T-cell (primary cell): Measurements from ENCODE around the gene KAT8. TPM values are rescaled to one million over a fixed set of nuclear protein-coding genes. Genes with fewer than 3 reads are reported as not detected.

ENCODE experiments used
- ATAC-seq, 4 experiments: fragments of 200-7000 bp in 3 of 4; fragments of 150-1000 bp in 1 of 4; cut with Tn5 transposase; replicated peaks in 1 of 4; 1 replicate in 3 of 4; 2 replicates in 1 of 4; pipeline ENCODE4 v1.10.0; 2021; ENCODE audit warnings: moderate library complexity in 3 of 4, mild to moderate bottlenecking in 2 of 4, moderate number of reproducible peaks in 1 of 4
- CTCF ChIA-PET, 2 donors: fragments of 300-600 bp; sonication (Branson Sonifier 250); formaldehyde crosslinking; loops; one replicate each; lab custom pipeline; 2022; ENCODE audit warnings: antibody characterized with exemption in 2 of 2; lab: Charles Lee
- POLR2A ChIA-PET, 2 donors: fragments of 300-600 bp; sonication (Branson Sonifier 250); formaldehyde crosslinking; loops; one replicate each; lab custom pipeline; 2022; ENCODE audit warnings: antibody characterized with exemption in 2 of 2; lab: Charles Lee
- DNase-seq, 35 experiments: peaks; one replicate each; pipeline versions ENCODE4 v3.0.0 to v3.0.0-alpha.2; 2013 to 2023
- H3K27ac ChIP-seq: one replicate; pipeline ENCODE4 v1.5.1; 2013; ENCODE audit warnings: low read length
- H3K27me3 ChIP-seq, 2 experiments: replicated peaks in 1 of 2; 1 replicate in 1 of 2; 2 replicates in 1 of 2; pipeline versions ENCODE4 v1.6.1 to v1.7.0; 2013; ENCODE audit warnings: low read length in 1 of 2, mixed read lengths in 1 of 2; ENCODE audit not compliant: control insufficient read depth in 2 of 2, insufficient read depth in 2 of 2; ENCODE audit errors: extremely low read depth in 1 of 2
- H3K36me3 ChIP-seq, 2 donors: 1 replicate in 1 of 2; 2 replicates in 1 of 2; pipeline versions ENCODE4 v1.6.1 to v1.7.0; 2013; ENCODE audit warnings: low read length in 1 of 2; ENCODE audit not compliant: control insufficient read depth in 2 of 2, insufficient read depth in 1 of 2; ENCODE audit errors: extremely low read depth in 1 of 2
- H3K4me1 ChIP-seq, 2 experiments: 1 replicate in 1 of 2; 2 replicates in 1 of 2; pipeline versions ENCODE4 v1.6.1 to v1.7.0; 2013; ENCODE audit warnings: low read length in 2 of 2, mixed read lengths in 1 of 2; ENCODE audit not compliant: insufficient read depth in 2 of 2, control insufficient read depth in 1 of 2; ENCODE audit errors: extremely low read depth in 1 of 2
- H3K4me3 ChIP-seq, 2 donors: 1 replicate in 1 of 2; 2 replicates in 1 of 2; pipeline versions ENCODE4 v1.5.1 to v1.7.0; 2013; ENCODE audit warnings: mild to moderate bottlenecking in 2 of 2, low read length in 1 of 2, moderate library complexity in 1 of 2; ENCODE audit not compliant: control insufficient read depth in 1 of 2; ENCODE audit errors: extremely low read depth in 1 of 2
- H3K9me3 ChIP-seq: 2 replicates; pipeline ENCODE4 v1.7.0; 2013
- H3K27ac Mint-ChIP-seq, 2 donors: one replicate each; pipeline ENCODE4 v1.8.0; 2020 to 2021; ENCODE audit warnings: mild to moderate bottlenecking in 2 of 2, mixed read lengths in 2 of 2
- H3K27me3 Mint-ChIP-seq, 2 donors: one replicate each; pipeline ENCODE4 v1.8.0; 2021 to 2022; ENCODE audit warnings: mixed read lengths in 2 of 2
- H3K36me3 Mint-ChIP-seq: one replicate; pipeline ENCODE4 v1.8.0; 2021; ENCODE audit warnings: mixed read lengths
- H3K4me1 Mint-ChIP-seq, 3 donors: one replicate each; pipeline ENCODE4 v1.8.0; 2020 to 2022; ENCODE audit warnings: mixed read lengths in 3 of 3, mild to moderate bottlenecking in 1 of 3
- H3K4me3 Mint-ChIP-seq, 3 donors: one replicate each; pipeline ENCODE4 v1.8.0; 2020 to 2022; ENCODE audit warnings: mild to moderate bottlenecking in 3 of 3, mixed read lengths in 3 of 3, moderate library complexity in 3 of 3
- H3K9me3 Mint-ChIP-seq, 3 donors: one replicate each; pipeline ENCODE4 v1.8.0; 2020 to 2022; ENCODE audit warnings: mixed read lengths in 3 of 3
- WGBS: methylation state at CpG from one replicate; pipeline ENCODE4 v1.1.5; 2013; ENCODE audit warnings: missing lambda C conversion rate; ENCODE audit not compliant: insufficient coverage; 5-methylcytosine and 5-hydroxymethylcytosine counted together
- total RNA-seq, 35 experiments: library from RNA in 6 of 35; stranded (reverse) in 6 of 35; fragments of 120-200 nt in 1 of 35; gene quantifications; one replicate each; pipeline versions ENCODE4 v1.2.1 to v1.2.4 and lab custom pipeline; 2013 to 2026

The KAT8 gene
- total RNA-seq, 5 donors from 2014 or later (not counting 1 experiment from before 2014, with no cell fraction given), result 92.3 to 122 (median 102) TPM

GRCh38 chr16:31179747-31180459 is 62.4 kb downstream of the KAT8 start, which contains the start of gene FUS:
Gene FUS (plus strand): TSS chr16:31180139. CDS start chr16:31180215, 76 bp downstream.
- Histone ChIP-seq H3K27ac (peak within 1 kb of the TSS; percentile 89), H3K27me3 (no peaks in the 10 kb centered on the region), H3K4me3 (peak within 1 kb of the TSS; percentile 90 to 92), H3K9me3 (no peaks in the 10 kb centered on the region), H3K36me3 (peaks cover 6 to 30% of the 10 kb centered on the region in 2 donors), H3K4me1 (peaks cover 48 to 70% of the 10 kb centered on the region in 2 experiments)
- ChIA-PET CTCF (interaction anchor here (1.0 to 1.2 kb wide), 3 partner anchors 20 to 38 kb away, joined by 3 to 4 read pairs (median 4); no protein-coding TSS in a partner anchor), POLR2A (interaction anchor here (0.5 to 2.1 kb wide), 8 partner anchors 10 to 62 kb away, joined by 3 to 16 read pairs (median 6); partner anchors contain the start of genes KAT8 (in 1 of the 2) and PYCARD (in 1 of the 2))
- Mint-ChIP-seq H3K27ac (peak within 1 kb of the TSS; percentile 99), H3K4me1 (peaks cover 58 to 70% (median 65%) of the 10 kb centered on the region in 3 donors), H3K9me3 (no peaks in the 10 kb centered on the region), H3K4me3 (peak within 1 kb of the TSS; percentile 97 to 98 (median 98)), H3K27me3 (peaks cover 0 to 2% of the 10 kb centered on the region in 2 donors), H3K36me3 (peaks cover 33% of the 10 kb centered on the region)
- WGBS, result under 1% methylated on average over 60 of the region's 69 CpGs
- peak; percentile 64 to 79 (median 69) for ATAC-seq
- peak; percentile 78 to 98 (median 89) for DNase-seq

Other genes starting within 250 kb of the KAT8 start
- 10 to 100 TPM; 21.0 to 31.9 (median 26.9) TPM for gene BCL7C, start 223.6 kb upstream of the KAT8 start, total RNA-seq
- gene CTF1, start 221.1 kb upstream of the KAT8 start, total RNA-seq, result under 1 TPM in 3 of 5 donors, not detected in 2; 0.38 to 0.47 (median 0.39) TPM
- 10 to 100 TPM; 11.5 to 22.0 (median 18.1) TPM for gene FBXL19, start 194.1 kb upstream of the KAT8 start, total RNA-seq
- 10 to 100 TPM in 3 of 5 donors, 1 to 10 TPM in 2; 6.6 to 22.3 (median 20.8) TPM for gene ORAI3, start 168.6 kb upstream of the KAT8 start, total RNA-seq
- 10 to 100 TPM; 34.6 to 43.6 (median 38.2) TPM for gene SETD1A, start 159.9 kb upstream of the KAT8 start, total RNA-seq
- 1 to 10 TPM in 3 of 5 donors, under 1 TPM in 2; 0.33 to 3.5 (median 1.3) TPM for gene HSD3B7, start 132.5 kb upstream of the KAT8 start, total RNA-seq
- 1 to 10 TPM; 2.3 to 3.9 (median 3.4) TPM for gene STX1B, start 107.0 kb upstream of the KAT8 start, total RNA-seq
- 100 to 1,000 TPM in 2 of 5 donors, 10 to 100 TPM in 3; 73.9 to 110 (median 94.6) TPM for gene STX4, start 84.1 kb upstream of the KAT8 start, total RNA-seq
- gene ZNF668, start 43.4 kb upstream of the KAT8 start, total RNA-seq, result 10 to 100 TPM; 12.3 to 14.4 (median 14.3) TPM
- 10 to 100 TPM; 21.1 to 47.7 (median 44.1) TPM for gene ZNF646, start 43.2 kb upstream of the KAT8 start, total RNA-seq
- gene PRSS53, start 28.7 kb upstream of the KAT8 start, total RNA-seq, result 10 to 100 TPM in 3 of 5 donors, 1 to 10 TPM in 2; 4.5 to 15.3 (median 13.1) TPM
- gene VKORC1, start 22.9 kb upstream of the KAT8 start, total RNA-seq, result 10 to 100 TPM; 31.8 to 66.4 (median 56.9) TPM
- gene BCKDK, start 9.3 kb upstream of the KAT8 start, total RNA-seq, result 10 to 100 TPM in 3 of 5 donors, 1 to 10 TPM in 2; 7.6 to 21.3 (median 19.3) TPM
- 1 to 10 TPM in 1 of 5 donors, under 1 TPM in 2, not detected in 2; 0.43 to 1.1 (median 0.55) TPM for gene PRSS8, start 18.1 kb downstream of the KAT8 start, total RNA-seq
- 1 to 10 TPM in 4 of 5 donors, under 1 TPM in 1; 0.42 to 1.2 (median 1.1) TPM for gene PRSS36, start 32.4 kb downstream of the KAT8 start, total RNA-seq
- 100 to 1,000 TPM; 410 to 963 (median 434) TPM for gene FUS, start 62.5 kb downstream of the KAT8 start, total RNA-seq
- 10 to 100 TPM; 16.1 to 40.3 (median 33.4) TPM for gene PYCARD, start 85.1 kb downstream of the KAT8 start, total RNA-seq
- gene TRIM72, start 96.5 kb downstream of the KAT8 start, total RNA-seq, result under 1 TPM in 3 of 5 donors, not detected in 2; 0.03 to 0.09 (median 0.09) TPM
- gene PYDC1, start 99.5 kb downstream of the KAT8 start, total RNA-seq, result not detected
- 10 to 100 TPM in 2 of 5 donors, 1 to 10 TPM in 3; 1.8 to 20.0 (median 4.1) TPM for gene ITGAM, start 142.3 kb downstream of the KAT8 start, total RNA-seq
- gene ITGAX, start 237.5 kb downstream of the KAT8 start, total RNA-seq, result 1 to 10 TPM; 1.4 to 4.3 (median 3.9) TPM